ENCODE results near the gene ATOX1.

ATOX1 gene

DNA sequence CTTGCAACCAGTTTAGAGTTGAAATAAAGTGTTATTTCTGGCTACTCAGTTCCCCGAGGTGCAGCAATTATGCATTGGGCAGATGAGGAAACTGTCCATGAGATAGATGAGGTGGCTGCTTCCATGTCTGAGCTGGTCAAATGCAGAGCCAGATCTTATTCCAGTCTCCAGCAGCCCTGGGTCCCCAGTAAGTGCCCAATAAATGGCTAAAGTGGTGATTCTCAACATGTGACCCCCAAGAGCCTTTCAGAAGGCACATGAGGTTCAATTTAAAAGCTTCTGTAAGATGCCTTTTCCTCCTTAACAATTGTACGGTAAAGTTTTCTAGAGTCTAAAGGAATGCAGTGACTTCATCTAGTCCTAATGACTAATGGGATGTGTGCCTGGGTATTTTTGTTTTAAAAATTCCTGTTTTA, 17.5 kb downstream of the ATOX1 start:
- no peak overlapping the region for H2AFZ ChIP-seq (ENCODE audit: low read depth, low read length)
- peaks cover 29% of the 10 kb centered on the region for H3K4me1 ChIP-seq (ENCODE audit: low read length)
- peak overlapping the region; percentile 43; the same call in 1 of the 2 replicates for H3K4me2 ChIP-seq (ENCODE audit: low read length)

GRCh38 chr5:151740336-151740942, 18.0 kb downstream of the ATOX1 start:
- Histone ChIP-seq H3K9ac (ENCODE audit: low read length) (no peak overlapping the region), H3K27me3 (ENCODE audit: low read depth, low read length) (no peaks in the 10 kb centered on the region), H3K36me3 (replicated peaks; ENCODE audit: low read depth, low read length) (peaks cover 5% of the 10 kb centered on the region), H3K4me1 (ENCODE audit: low read length) (peaks cover 23% of the 10 kb centered on the region), H3K4me3 (ENCODE audit: low read length) (no peak overlapping the region), H2AFZ (ENCODE audit: low read depth, low read length) (no peak overlapping the region), H4K20me1 (ENCODE audit: insufficient read depth, low read length) (no peaks in the 10 kb centered on the region), H3K79me2 (ENCODE audit: low read length) (no peaks in the 10 kb centered on the region), H3K9me3 (ENCODE audit: insufficient read depth, low read length) (no peaks in the 10 kb centered on the region), H3K27ac (ENCODE audit: low read length) (no peak overlapping the region), H3K4me2 (ENCODE audit: low read length) (peak overlapping the region; percentile 43)
- TF ChIP-seq, protein P1, sequence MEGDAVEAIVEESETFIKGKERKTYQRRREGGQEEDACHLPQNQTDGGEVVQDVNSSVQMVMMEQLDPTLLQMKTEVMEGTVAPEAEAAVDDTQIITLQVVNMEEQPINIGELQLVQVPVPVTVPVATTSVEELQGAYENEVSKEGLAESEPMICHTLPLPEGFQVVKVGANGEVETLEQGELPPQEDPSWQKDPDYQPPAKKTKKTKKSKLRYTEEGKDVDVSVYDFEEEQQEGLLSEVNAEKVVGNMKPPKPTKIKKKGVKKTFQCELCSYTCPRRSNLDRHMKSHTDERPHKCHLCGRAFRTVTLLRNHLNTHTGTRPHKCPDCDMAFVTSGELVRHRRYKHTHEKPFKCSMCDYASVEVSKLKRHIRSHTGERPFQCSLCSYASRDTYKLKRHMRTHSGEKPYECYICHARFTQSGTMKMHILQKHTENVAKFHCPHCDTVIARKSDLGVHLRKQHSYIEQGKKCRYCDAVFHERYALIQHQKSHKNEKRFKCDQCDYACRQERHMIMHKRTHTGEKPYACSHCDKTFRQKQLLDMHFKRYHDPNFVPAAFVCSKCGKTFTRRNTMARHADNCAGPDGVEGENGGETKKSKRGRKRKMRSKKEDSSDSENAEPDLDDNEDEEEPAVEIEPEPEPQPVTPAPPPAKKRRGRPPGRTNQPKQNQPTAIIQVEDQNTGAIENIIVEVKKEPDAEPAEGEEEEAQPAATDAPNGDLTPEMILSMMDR (IDR thresholded peaks at IDR 0.05; ENCODE audit: low read depth, low read length), result peak; percentile 77
- no peak for TF ChIP-seq EZH2phosphoT487 (IDR thresholded peaks at IDR 0.05; ENCODE audit: low read depth)

More for the DNA sequence above, 17.5 kb downstream of the ATOX1 start:
- H3K27me3 ChIP-seq (ENCODE audit: low read depth, low read length), result no peaks in the 10 kb centered on the region
- H4K20me1 ChIP-seq (ENCODE audit: insufficient read depth, low read length), result no peaks in the 10 kb centered on the region
- H3K4me3 ChIP-seq (ENCODE audit: low read length), result no peak overlapping the region
- H3K36me3 ChIP-seq (replicated peaks; ENCODE audit: low read depth, low read length), result peaks cover 7% of the 10 kb centered on the region
- TF ChIP-seq, protein P1 (IDR thresholded peaks at IDR 0.05; ENCODE audit: low read depth, low read length), result 0 out of 2 replicates have a peak, but pooled peaks have one; percentile 0
- TF ChIP-seq EZH2phosphoT487 (IDR thresholded peaks at IDR 0.05; ENCODE audit: low read depth), result no peak
- no peak overlapping the region for H3K9ac ChIP-seq (ENCODE audit: low read length)
- H3K27ac ChIP-seq (ENCODE audit: low read length), result no peak overlapping the region
- H3K9me3 ChIP-seq (ENCODE audit: insufficient read depth, low read length), result no peaks in the 10 kb centered on the region
- H3K79me2 ChIP-seq (ENCODE audit: low read length), result no peaks in the 10 kb centered on the region

DNA sequence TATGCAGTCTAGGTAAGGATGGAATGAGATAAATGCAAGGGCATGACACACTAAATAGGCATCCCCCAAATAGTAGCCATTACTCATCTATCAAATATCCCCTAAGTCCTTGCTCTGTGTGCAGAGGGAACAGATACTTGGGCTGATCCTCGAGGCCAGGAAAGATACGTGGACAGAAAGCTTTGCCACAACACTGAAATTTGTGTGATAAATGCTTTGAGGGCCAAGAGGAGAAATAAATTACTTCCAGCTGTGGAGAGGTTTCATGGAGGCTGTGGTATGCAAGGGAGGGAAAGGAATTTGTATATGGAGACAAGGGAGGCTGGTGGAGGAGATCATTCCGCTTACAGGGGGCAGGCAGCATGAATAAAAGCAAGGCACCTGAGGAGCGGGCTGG, 18.5 kb downstream of the ATOX1 start:
- no peaks in the 10 kb centered on the region for H3K79me2 ChIP-seq (ENCODE audit: low read length)
- peaks cover 18% of the 10 kb centered on the region for H3K4me1 ChIP-seq (ENCODE audit: low read length)
- no peak for TF ChIP-seq EZH2phosphoT487 (IDR thresholded peaks at IDR 0.05; ENCODE audit: low read depth)
- TF ChIP-seq, protein P1 (IDR thresholded peaks at IDR 0.05; ENCODE audit: low read depth, low read length), result no peak
- H3K36me3 ChIP-seq (replicated peaks; ENCODE audit: low read depth, low read length), result peaks cover 3% of the 10 kb centered on the region
- H2AFZ ChIP-seq (ENCODE audit: low read depth, low read length), result no peak overlapping the region
- no peak overlapping the region for H3K4me3 ChIP-seq (ENCODE audit: low read length)
- no peak overlapping the region for H3K4me2 ChIP-seq (ENCODE audit: low read length)
- H4K20me1 ChIP-seq (ENCODE audit: insufficient read depth, low read length), result no peaks in the 10 kb centered on the region
- H3K27ac ChIP-seq (ENCODE audit: low read length), result no peak overlapping the region
- H3K9me3 ChIP-seq (ENCODE audit: insufficient read depth, low read length), result no peaks in the 10 kb centered on the region
- H3K27me3 ChIP-seq (ENCODE audit: low read depth, low read length), result no peaks in the 10 kb centered on the region
- no peak overlapping the region for H3K9ac ChIP-seq (ENCODE audit: low read length)

DNA sequence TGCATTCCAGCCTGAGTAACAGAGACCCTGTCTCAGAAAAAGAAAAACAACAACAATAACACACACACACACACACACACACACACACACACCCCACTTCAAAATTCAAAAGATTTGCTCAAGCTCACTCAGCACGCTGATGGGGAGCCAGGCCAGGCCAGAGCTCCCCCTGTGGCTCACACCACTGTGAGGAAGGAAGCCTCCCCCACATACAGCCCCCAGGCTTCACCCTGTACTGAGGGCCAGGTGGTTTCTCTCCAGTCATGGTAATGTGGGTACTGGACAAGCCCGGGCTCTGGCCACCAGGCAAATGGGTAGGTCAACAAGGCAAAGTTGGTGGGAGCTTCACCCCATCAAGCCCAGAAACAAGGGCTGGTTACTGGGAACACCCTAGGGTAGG, 19.0 kb downstream of the ATOX1 start:
- H2AFZ ChIP-seq (ENCODE audit: low read depth, low read length), result no peak overlapping the region
- H3K36me3 ChIP-seq (replicated peaks; ENCODE audit: low read depth, low read length), result no peaks in the 10 kb centered on the region
- H3K4me3 ChIP-seq (ENCODE audit: low read length), result no peak overlapping the region
- no peaks in the 10 kb centered on the region for H3K27me3 ChIP-seq (ENCODE audit: low read depth, low read length)
- TF ChIP-seq, protein P1 (IDR thresholded peaks at IDR 0.05; ENCODE audit: low read depth, low read length), result no peak
- no peak for TF ChIP-seq EZH2phosphoT487 (IDR thresholded peaks at IDR 0.05; ENCODE audit: low read depth)
- H3K4me2 ChIP-seq (ENCODE audit: low read length), result no peak overlapping the region
- H3K27ac ChIP-seq (ENCODE audit: low read length), result no peak overlapping the region
- no peaks in the 10 kb centered on the region for H3K79me2 ChIP-seq (ENCODE audit: low read length)
- H3K9me3 ChIP-seq (ENCODE audit: insufficient read depth, low read length), result no peaks in the 10 kb centered on the region
- H4K20me1 ChIP-seq (ENCODE audit: insufficient read depth, low read length), result no peaks in the 10 kb centered on the region
- H3K9ac ChIP-seq (ENCODE audit: low read length), result no peak overlapping the region
- peaks cover 13% of the 10 kb centered on the region for H3K4me1 ChIP-seq (ENCODE audit: low read length)

All from OCI-LY3 (cell line).